SKM-1 treated with dmso at 0.1 percent for 144 hours (cell line): ENCODE data around the gene CHRM2.
"Not testable (repeated sequence)": the region's sequence is repeated elsewhere in the genome, so short reads cannot be mapped to it uniquely, and the experiment has no call there.

ENCODE experiments used
- DNase-seq: peaks from one replicate; lab custom pipeline; 2025; ENCODE audit not compliant: unreplicated experiment; lab: John Stamatoyannopoulos, UW

The CHRM2 gene

DNA sequence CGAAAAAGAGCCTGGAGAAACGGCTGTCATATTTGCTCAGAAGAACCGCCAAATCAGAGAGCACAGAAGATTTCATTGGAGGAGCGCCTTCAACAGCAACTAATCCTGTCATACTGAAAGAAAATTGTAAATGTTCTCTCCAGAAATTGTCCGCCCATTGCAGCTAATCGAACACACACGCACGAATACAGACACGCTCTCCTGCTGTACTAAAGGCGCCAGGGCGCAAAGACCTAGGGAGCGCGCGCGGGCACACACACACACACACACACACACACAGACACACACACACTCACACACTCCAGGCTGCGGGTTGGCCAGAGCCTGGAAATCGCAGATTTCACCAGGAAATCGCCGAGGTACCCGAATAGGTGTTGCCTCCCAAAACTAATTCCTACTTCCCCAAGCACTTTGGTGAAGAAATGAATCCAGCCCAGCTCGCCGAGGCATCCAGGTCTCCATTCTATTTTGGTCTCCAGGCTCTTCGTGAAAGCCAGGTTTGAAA lies at the start of gene CHRM2:
TSS of gene CHRM2 (plus strand) at position 157 of the 505 bp plus-strand sequence. CDS start 146,214 bp downstream, outside the sequence.
- no peak for DNase-seq

DNA sequence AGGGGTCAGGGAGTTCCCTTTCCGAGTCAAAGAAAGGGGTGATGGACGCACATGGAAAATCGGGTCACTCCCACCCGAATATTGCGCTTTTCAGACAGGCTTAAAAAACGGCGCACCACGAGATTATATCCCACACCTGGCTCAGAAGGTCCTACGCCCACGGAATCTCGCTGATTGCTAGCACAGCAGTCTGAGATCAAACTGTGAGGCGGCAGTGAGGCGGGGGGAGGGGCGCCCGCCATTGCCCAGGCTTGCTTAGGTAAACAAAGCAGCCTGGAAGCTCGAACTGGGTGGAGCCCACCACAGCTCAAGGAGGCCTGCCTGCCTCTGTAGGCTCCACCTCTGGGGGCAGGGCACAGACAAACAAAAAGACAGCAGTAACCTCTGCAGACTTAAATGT lies 37.1 kb upstream of the CHRM2 start:
- DNase-seq: not testable (repeated sequence)

DNA sequence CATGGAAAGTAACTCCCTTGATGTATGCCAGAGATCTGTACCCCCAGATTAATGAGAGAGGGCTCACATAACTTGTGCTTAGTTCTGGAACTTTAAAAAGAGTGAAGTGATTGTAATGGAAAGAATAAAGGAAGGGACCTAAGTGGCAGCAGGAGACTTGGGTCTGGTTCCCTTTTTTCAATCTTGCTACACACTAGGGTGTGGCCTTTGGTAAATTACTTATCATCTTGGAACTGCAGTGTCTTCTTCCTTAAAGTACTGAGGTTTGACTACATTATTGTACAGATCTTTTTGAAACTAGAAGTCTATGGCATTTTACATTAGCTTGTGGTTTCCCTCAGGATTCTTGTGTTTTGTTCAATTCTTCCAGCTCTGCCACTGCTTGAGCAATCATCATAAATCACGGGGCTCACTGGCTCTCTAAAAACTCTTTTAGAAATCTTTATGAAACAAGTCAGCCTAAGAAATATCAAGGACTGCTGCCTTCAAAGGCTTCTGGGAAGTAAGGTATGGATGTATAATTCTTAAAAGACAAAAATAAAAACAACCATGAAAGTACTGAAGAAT lies 22.5 kb upstream of the CHRM2 start:
- peak; percentile 59 for DNase-seq

DNA sequence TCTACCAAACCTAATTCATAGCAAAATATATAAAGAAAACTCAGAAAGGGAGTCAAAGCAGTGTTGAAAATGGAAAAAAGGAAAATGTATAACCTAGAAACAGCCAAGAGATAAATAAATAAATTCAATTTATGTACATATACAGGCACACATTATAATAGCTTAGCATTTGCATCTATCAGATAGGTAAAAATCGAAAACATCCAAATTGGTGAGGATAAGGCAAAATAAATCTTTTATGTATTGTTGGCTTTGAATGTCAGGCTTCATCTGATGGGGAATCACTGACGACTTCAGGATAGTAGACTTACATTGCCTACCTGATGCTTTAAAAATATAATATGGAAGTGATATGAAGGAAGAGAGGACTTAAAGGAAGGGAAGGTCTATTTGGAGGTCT lies 20.6 kb upstream of the CHRM2 start:
- no peak for DNase-seq

DNA sequence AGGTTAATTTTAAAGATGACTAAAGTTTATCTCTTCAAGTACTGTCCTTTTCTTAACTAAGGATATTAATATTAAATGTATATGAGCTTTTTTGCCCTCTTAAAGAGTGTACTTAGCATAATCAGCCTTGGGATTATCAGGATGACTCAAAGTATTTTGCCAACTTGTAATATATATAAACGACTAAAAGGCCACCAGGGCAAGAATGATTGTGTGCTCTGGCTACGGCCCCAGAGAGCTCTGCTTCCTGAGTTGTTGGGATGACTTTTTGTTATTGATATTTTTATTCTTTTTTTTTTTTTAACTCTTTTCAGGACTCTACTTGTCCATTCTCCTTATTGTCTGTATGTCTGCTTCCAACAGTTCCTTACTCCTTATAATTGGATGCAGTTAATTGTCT lies 14.8 kb upstream of the CHRM2 start:
- DNase-seq: no peak

DNA sequence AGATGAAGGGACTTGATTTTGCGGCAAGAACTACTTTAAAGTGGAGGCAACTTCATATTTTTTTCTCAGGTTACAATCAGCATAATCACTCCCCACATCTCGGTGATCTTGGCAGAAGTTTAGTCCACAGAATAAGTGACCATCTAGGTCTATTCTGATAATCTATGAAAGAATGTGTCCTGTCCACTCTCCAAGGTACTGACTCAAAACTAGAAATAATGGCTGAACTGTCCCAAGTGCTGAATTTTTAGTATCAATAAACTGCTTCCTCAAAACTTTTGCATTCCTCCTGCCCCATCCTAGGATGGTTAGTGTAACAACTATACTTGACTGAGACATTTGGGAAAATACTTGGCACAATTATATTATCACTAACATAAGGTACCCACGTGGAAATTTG lies 10.9 kb upstream of the CHRM2 start:
- peak; percentile 16 for DNase-seq

DNA sequence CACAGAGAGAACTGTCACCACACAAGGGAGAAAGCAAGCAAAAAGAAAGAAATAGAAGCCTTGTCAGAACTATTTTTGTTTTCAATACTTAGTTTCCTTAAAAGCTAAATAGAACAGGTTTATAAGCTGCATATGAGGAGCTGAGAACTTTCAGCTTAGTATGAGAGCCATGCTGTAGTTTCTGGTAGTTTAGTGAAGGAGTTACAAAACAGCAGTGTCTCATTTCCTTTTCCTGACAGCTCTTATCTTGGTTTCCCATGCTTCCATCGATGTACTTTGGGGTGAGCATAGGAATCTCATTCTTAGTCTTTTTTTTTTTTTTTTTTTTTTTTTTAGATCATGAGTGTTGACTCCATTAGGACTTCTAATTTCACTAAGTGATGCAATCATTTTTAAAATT lies 8.6 kb upstream of the CHRM2 start:
- no peak for DNase-seq

DNA sequence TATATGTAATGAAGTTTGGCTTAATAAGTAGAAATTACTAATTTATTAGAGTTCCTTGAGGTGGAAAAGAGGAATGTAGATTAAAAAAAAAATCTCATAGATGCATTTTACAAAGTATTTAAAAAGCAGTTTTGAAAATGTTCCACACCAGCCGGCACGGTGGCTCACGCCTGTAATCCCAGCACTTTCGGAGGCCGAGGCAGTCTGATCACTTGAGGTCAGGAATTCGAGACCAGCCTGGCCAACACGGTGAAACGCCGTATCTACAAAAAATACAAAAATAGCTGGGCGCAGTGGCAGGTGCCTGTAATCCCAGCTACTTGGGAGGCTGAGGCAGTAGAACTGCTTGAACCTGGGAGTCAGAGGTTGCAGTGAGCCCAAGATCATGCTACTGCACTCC lies 3.2 kb upstream of the CHRM2 start:
- no peak for DNase-seq

DNA sequence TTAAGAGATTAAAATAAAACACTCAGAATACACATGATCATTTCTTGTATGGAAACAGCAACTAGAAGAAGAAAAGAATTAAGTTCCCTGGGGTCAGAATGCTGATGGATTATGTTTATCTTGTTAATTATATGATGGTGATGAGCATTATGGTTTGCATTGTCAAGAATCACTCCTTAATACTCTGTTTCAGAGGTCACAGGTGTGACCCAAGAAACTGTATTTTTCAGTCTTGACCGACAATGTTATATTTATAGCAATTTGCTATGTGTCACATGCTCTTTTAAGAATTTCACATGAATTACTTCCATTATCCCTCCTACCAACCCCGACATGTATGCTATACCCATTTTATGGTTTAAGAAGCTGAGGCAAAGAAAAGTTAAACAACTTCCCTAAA lies 2.7 kb upstream of the CHRM2 start:
- no peak for DNase-seq

DNA sequence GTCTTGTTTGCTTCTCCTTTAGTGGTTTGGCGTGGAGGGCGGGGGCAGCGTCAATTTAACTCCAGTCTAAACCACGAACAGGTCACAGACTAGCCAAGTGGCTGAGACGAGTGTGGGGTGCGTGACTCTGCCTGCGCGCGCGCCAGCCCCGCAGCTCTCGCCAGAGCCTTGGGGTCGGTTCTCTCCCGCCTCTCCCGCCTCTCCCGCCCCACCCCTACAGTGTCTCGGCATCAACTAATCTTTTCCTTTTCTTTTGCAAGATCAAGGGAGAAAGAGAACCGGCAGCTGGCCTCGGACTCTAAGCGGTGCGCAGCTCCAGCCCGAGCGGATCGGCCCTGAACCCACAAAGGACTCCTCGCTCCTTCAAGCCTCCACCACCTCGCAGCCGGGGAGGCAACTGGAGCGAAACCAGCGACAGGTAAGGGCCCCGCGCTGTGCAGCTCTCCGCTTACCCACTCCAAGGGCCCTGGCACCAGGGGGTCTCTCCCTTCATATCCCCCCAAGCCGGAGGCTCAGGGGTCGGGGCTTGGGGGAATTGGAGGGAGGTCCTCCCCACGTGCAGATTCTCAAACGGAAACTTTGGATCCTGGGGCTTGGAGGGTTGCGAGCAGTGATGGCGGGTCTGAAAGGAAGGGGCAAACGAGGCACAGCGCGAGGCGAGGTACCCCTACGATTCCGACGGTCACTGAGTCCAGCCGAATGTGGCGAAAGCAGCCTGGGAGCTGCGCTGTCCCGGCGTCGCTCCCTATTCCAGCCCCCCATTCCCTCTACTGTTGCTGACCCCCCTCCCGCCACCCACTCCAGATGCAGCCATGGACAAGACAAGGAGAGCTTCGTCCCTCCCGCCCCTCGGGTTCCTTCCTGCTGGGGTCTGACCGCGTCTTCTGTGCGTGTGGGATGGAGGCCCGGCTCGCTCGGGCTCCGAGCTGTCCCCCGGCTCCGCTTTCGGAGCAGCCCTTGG lies 829 bp downstream of the CHRM2 start:
- no peak for DNase-seq

DNA sequence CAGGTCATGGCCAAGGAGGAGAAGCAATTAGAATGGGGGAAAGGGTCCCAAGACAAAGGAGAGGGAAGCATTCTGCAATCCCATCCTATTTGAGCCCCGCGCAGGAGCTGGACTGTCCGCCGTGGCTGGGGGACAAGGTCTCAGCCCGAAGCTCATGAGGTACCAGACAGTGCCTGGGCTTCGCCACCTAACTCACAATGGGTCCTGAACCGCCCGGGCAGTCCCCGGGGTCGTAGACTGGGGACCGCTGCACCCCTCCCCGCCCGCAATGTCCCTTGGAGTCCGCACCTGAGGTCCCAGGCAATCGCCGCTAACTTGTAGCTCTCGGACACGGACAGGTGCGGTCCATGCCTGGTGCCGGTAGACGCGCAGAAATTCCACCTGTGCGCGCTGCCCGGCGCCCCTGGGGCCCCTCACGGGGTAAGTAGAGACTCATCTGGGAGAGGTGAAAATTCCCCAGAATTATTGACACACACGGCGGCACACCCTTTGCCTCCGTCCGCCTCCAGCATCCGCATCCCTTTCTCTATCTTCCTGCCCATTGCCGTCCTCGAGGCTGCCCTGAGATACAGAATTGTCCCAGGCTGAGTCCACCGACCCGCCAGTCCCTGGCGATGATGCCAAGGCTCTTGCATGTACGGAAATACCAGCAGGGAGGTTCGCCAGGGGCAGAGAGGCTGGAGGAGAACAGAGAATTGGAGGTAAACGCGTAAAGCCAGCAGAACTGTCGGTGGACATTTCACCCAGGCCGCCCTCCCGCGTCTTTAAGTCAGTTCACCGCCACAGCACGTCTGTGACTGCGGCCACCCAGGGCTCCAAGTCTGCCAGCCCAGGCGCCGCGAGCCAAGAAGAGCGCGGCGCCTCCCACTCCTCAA lies 1.8 kb downstream of the CHRM2 start:
- no peak for DNase-seq

DNA sequence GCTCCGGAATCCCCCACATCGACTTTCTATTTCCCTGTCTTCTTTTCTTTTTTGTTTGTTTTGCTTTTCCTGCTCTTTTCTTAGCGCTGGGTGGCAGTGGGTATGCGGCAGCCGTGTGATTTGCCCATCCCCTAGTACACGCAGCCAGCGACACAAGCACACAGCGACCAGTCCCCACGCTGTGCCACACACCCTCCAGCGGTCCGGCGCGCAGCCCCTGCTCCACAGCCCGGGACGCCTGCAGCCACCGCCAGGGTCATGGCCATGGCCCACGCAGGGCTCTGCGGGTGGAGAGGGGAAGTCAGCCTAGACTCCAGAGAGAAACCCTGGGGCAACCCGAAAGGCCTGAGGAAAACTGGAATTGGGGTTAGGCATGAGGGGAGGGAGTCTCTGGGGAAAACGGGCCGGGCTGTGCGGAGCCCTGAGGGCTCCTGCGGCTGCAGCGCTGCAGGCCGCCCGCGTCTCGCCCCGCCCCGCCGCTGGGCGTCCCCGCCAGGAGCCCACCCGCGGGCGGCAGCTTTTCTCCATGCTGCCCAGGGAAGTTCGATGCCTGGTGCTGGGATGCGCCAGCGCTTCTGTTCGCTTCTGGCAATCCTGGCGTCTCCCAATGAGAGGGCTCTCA lies 2.5 kb downstream of the CHRM2 start:
- DNase-seq: no peak

DNA sequence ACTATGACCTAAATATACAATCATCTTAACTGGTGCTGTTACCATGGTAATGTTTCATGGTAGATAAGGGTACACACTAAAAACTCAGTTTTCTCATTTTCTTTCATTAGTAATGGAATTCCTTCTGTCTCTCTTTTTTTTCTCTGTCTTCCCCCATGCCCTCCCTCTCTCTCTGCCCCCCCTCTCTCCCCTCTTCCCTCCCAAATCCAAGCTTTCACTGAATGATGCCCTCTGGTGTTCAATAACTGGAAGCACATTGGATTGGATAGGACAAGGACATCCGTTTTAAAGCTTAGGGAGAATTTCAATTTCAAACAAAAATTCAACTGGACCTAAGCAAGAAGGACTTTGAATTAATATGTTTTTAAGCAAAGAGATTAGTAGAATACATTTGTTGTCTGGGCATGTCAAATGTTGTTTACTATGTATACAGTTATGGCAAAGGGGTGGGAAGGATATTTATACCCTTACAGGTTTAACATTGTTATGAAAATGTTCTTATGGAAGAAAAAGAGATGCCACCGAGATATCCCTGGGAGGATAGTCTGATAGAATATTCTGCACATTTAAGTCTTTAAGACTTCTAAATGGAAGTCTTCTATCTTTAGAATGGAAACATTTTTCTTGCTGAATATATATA lies 6.1 kb downstream of the CHRM2 start:
- DNase-seq: no peak

DNA sequence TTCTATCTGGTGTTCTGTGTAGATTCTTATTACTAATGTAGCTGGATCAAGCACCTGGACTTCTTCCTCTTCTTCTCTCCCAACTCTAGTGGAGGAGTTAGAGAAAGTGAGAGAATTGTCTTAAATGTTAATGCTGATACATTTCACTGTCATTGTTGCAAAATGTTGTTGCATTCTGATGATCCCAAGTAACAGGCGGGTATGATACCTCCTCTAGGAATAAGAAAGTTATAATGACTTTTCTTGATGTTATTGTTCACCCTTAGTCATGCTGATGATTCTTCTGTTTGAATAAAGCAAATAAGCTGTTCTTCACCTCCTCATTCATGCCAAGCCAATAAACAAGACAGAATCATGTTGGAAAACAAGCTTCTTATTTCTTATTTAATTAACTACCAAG lies 9.1 kb downstream of the CHRM2 start:
- DNase-seq: no peak

DNA sequence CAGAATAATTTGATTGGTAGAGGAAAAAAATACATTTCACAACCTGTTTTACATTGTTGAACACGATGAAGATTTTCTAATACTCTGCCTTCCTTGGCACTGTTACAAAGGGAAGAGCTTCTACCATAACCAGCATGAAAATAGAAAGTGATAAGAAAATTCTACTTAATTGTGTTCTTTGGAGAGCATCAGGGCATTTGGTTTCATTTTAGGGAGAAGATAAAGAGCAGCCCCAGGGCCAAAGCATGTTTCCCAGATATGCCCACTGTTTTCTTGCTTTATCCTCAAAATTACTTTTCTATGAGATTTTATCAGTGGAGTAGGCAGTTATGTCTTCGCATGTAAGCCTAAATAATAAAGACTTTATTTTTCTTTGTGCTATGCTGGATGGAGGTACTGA lies 9.5 kb downstream of the CHRM2 start:
- no peak for DNase-seq

DNA sequence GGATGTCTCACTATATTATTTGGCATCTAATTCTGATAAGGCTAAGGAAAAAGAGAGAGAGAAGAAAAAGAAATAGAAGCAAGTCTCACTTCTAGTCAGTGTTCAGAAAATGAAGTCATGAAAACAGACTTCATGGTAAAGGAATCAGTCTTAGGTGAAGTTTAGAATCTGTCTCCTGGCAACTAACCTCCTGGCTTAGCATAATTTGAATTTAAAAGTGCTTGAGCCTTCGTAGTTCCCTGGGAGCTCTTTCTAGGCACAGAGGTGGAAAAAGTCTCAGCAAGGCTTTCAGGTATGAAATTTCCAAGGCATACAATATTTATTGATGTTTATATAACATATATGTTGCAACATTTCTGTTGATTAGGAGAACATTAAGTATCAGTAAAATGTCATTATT lies 10.4 kb downstream of the CHRM2 start:
- no peak for DNase-seq

DNA sequence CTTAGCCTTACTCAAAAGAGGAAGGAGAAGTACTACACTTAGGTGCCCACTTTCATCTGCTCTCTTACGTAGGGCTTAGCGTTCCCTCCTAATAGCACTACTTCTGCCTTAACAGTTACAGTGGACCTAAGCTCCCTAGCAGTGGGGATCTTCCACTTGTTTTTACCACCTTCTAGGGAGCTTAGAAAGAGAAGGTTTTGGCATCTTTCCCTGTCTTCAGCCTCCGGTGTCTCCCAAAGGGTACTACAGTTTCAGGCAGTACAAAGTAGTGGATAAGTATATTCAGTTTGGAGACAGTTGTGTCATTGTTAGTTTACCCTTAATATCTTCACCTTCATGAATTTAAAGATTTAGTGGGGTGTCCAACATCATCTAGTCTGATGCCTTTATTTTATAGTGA lies 14.6 kb downstream of the CHRM2 start:
- DNase-seq: no peak

DNA sequence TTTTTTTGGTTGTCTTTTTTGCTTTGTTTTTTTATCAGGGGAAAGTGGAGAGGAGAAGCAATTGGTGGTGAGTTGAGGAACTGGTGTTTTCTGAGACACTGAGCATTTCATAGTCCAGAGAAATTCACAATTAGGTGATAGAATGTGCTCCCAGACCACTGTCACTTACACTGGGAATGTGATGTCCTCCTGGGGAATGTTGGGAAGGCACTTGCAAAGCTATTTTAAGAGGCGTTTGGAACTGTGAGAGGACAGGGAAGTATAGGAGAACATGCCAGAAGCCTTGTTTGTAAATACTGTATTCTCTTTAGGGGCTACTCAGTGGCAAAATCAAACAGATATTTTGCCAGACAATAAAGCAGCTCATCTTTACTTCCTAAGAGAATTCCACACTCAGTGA lies 16.0 kb downstream of the CHRM2 start:
- no peak for DNase-seq

DNA sequence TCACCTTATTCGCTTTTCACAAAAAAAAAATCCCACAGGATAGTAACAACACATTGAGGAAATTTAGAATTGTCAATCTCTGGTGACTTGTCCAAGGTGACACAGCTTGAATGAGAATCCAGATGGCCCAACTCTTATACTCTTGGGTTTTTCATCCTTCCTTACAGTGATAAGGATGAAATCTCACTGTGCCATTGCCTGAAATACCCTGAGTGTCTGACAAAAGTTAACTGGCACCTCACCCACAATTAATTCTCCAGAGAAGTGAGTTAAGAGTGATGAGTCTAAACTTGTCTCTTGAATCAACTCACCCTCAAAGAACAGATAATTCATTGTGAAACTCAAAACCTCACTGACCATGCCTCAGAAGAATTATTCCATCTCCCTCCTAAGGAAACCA lies 18.9 kb downstream of the CHRM2 start:
- DNase-seq: no peak

DNA sequence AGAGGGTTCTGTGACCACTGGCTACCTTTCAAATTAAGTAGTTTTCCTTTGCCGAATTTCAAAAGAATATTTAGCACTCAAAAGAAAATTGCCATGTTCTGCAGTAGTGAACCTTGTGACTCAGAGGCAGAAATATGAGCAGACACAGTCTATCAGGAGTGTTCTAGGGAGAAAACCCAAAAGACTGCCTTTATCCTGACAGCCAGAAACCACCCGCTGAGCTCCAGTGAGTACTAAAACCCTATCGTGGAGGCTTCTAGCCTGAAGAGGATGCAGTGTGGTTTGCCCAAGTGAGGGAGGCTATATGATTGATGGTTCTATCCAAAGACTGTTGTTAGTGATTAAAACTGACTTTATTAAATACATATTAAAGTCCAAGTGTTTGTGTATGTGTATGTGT lies 21.9 kb downstream of the CHRM2 start:
- DNase-seq: no peak

DNA sequence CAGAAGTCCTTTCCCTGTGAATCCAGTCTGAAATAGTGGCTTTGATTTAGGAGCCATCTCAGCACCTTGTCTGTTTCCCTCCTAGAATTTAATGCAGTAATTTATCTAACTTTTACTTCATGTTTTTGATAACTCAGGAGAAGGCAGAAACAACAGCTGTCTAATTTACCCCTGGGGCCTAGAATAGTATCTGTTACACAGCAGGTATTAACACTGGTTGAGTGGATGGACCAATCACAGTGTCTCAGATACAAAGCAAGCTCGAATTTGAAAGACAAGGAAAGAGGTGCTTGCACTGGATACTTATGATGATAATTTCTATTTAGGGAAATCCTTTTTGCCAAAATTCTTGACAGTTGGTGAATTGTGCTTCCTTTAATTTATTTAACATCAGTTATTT lies 23.4 kb downstream of the CHRM2 start:
- no peak for DNase-seq
